H9 (cell line): ENCODE results near the gene VPS72. TPM values are rescaled to one million over a fixed set of nuclear protein-coding genes. Genes with fewer than 3 reads are reported as not detected.

ENCODE experiments used
- DNase-seq: peaks from one replicate; pipeline ENCODE4 v3.0.0-alpha.2; 2017
- H2AFZ ChIP-seq: one replicate; pipeline ENCODE4 v1.6.1; 2013; ENCODE audit warnings: mild to moderate bottlenecking, low read length, control low read depth, moderate library complexity
- H2AK5ac ChIP-seq: 2 replicates; pipeline ENCODE4 v1.6.1; 2013; ENCODE audit warnings: low read length, control low read depth, mixed read lengths; ENCODE audit not compliant: insufficient read length
- H2BK120ac ChIP-seq: one replicate; pipeline ENCODE4 v1.6.1; 2013; ENCODE audit warnings: low read depth, mild to moderate bottlenecking, low read length, control low read depth, inconsistent platforms; ENCODE audit not compliant: poor library complexity, severe bottlenecking
- H2BK12ac ChIP-seq: 2 replicates; pipeline ENCODE4 v1.6.1; 2013; ENCODE audit warnings: low read length, control low read depth, mixed read lengths, low read depth; ENCODE audit not compliant: insufficient read length
- H2BK15ac ChIP-seq: 2 replicates; pipeline ENCODE4 v1.6.1; 2013; ENCODE audit warnings: low read depth, low read length, control low read depth
- H2BK20ac ChIP-seq: one replicate; pipeline ENCODE4 v1.6.1; 2013; ENCODE audit warnings: low read depth, mild to moderate bottlenecking, low read length, control low read depth, inconsistent platforms; ENCODE audit not compliant: poor library complexity, severe bottlenecking
- H2BK5ac ChIP-seq: 2 replicates; pipeline ENCODE4 v1.6.1; 2013; ENCODE audit warnings: low read length, control low read depth, mixed read lengths; ENCODE audit not compliant: insufficient read length
- H3K14ac ChIP-seq: 2 replicates; pipeline ENCODE4 v1.6.1; 2013; ENCODE audit warnings: low read length, control low read depth; ENCODE audit not compliant: insufficient read depth
- H3K18ac ChIP-seq: 2 replicates; pipeline ENCODE4 v1.6.1; 2013; ENCODE audit warnings: low read depth, mild to moderate bottlenecking, mixed read lengths, low read length, control low read depth; ENCODE audit not compliant: insufficient read length
- H3K23ac ChIP-seq: 2 replicates; pipeline ENCODE4 v1.6.1; 2013; ENCODE audit warnings: low read length, control low read depth, mixed read lengths, low read depth; ENCODE audit not compliant: insufficient read length
- H3K23me2 ChIP-seq: 2 replicates; pipeline ENCODE4 v1.6.1; 2013; ENCODE audit warnings: low read depth, mild to moderate bottlenecking, mixed read lengths, low read length, control low read depth; ENCODE audit not compliant: insufficient read length, poor library complexity, severe bottlenecking
- H3K27ac ChIP-seq: 2 replicates; pipeline ENCODE4 v1.5.1; 2013; ENCODE audit warnings: low read length, control low read depth, mixed read lengths, low read depth; ENCODE audit not compliant: insufficient read length
- H3K27me3 ChIP-seq: 2 replicates; pipeline ENCODE4 v1.6.1; 2013; ENCODE audit warnings: low read length, control low read depth, inconsistent platforms; ENCODE audit not compliant: insufficient read depth
- H3K4ac ChIP-seq: 2 replicates; pipeline ENCODE4 v1.6.1; 2013; ENCODE audit warnings: low read depth, mild to moderate bottlenecking, control low read depth, inconsistent platforms, low read length, moderate library complexity
- H3K4me1 ChIP-seq: 2 replicates; pipeline ENCODE4 v1.6.1; 2013; ENCODE audit warnings: low read length, control low read depth, inconsistent platforms; ENCODE audit not compliant: insufficient read depth
- H3K4me2 ChIP-seq: 2 replicates; pipeline ENCODE4 v1.6.1; 2013; ENCODE audit warnings: low read length, control low read depth, mixed read lengths; ENCODE audit not compliant: insufficient read length, insufficient read depth
- H3K56ac ChIP-seq: 2 replicates; pipeline ENCODE4 v1.6.1; 2013; ENCODE audit warnings: low read depth, mild to moderate bottlenecking, mixed read lengths, low read length, control low read depth; ENCODE audit not compliant: insufficient read length
- H3K79me1 ChIP-seq: 2 replicates; pipeline ENCODE4 v1.6.1; 2013; ENCODE audit warnings: low read depth, mild to moderate bottlenecking, moderate library complexity, low read length, control low read depth, inconsistent platforms; ENCODE audit not compliant: insufficient read depth, poor library complexity, severe bottlenecking
- H3K79me2 ChIP-seq: 2 replicates; pipeline ENCODE4 v1.6.1; 2013; ENCODE audit warnings: low read length, control low read depth, inconsistent platforms; ENCODE audit not compliant: insufficient read depth
- H3K9ac ChIP-seq: 2 replicates; pipeline ENCODE4 v1.6.1; 2013; ENCODE audit warnings: low read length, control low read depth, mixed read lengths; ENCODE audit not compliant: insufficient read length; ENCODE audit errors: extremely low read depth
- H3K9me3 ChIP-seq: one replicate; pipeline ENCODE4 v1.6.1; 2013; ENCODE audit warnings: low read depth, low read length, inconsistent platforms; ENCODE audit not compliant: control insufficient read depth
- H3T11ph ChIP-seq: one replicate; pipeline ENCODE4 v1.6.1; 2013; ENCODE audit warnings: mild to moderate bottlenecking, low read length, control low read depth, inconsistent platforms
- H4K20me1 ChIP-seq: one replicate; pipeline ENCODE4 v1.6.1; 2013; ENCODE audit not compliant: control insufficient read depth, insufficient read length, insufficient read depth
- H4K5ac ChIP-seq: 2 replicates; pipeline ENCODE4 v1.6.1; 2013; ENCODE audit warnings: low read depth, mild to moderate bottlenecking, mixed read lengths, low read length, control low read depth; ENCODE audit not compliant: insufficient read length
- H4K8ac ChIP-seq: replicated peaks from 2 replicates; pipeline ENCODE4 v1.6.1; 2013; ENCODE audit warnings: low read length, control low read depth, mixed read lengths, low read depth; ENCODE audit not compliant: insufficient read length
- H4K91ac ChIP-seq: 2 replicates; pipeline ENCODE4 v1.6.1; 2013; ENCODE audit warnings: low read depth, mild to moderate bottlenecking, moderate library complexity, mixed read lengths, low read length, control low read depth; ENCODE audit not compliant: insufficient read length
- H3K27ac Mint-ChIP-seq, 3 experiments: 2 replicates in 2 of 3; 3 replicates in 1 of 3; pipeline ENCODE4 v1.8.0; 2020 to 2021; ENCODE audit warnings: mixed read lengths in 3 of 3, mild to moderate bottlenecking in 1 of 3, moderate library complexity in 1 of 3
- H3K27me3 Mint-ChIP-seq: 2 replicates; pipeline ENCODE4 v1.8.0; 2021; ENCODE audit warnings: low read depth, mild to moderate bottlenecking, moderate library complexity, mixed read lengths
- H3K36me3 Mint-ChIP-seq, 3 experiments: 2 replicates in 2 of 3; 3 replicates in 1 of 3; pipeline ENCODE4 v1.8.0; 2020 to 2021; ENCODE audit warnings: low read depth in 3 of 3, mixed read lengths in 3 of 3; ENCODE audit not compliant: insufficient read depth in 1 of 3
- H3K4me1 Mint-ChIP-seq, 2 experiments: 2 replicates each; pipeline ENCODE4 v1.8.0; 2020; ENCODE audit warnings: mixed read lengths in 2 of 2
- H3K4me3 Mint-ChIP-seq, 2 experiments: 2 replicates in 1 of 2; 3 replicates in 1 of 2; pipeline ENCODE4 v1.8.0; 2020 to 2021; ENCODE audit warnings: mild to moderate bottlenecking in 2 of 2, mixed read lengths in 2 of 2, moderate library complexity in 1 of 2
- H3K9me3 Mint-ChIP-seq, 2 experiments: 2 replicates in 1 of 2; 3 replicates in 1 of 2; pipeline ENCODE4 v1.8.0; 2020; ENCODE audit warnings: mild to moderate bottlenecking in 2 of 2, mixed read lengths in 2 of 2, moderate library complexity in 1 of 2
- CTCF ChIP-seq: fragments of 200-600 bp; sonication (generic); conservative IDR thresholded peaks from 3 replicates; pipeline ENCODE4 v1.8.0; 2021; ENCODE audit warnings: antibody characterized with exemption, mild to moderate bottlenecking
- WGBS: extraction: QIAGEN DNeasy Blood & Tissue Kit; methylation state at CpG from one replicate; pipeline ENCODE4 v1.1.7; 2013; ENCODE audit warnings: missing lambda C conversion rate, low lambda C conversion rate, mixed read lengths; ENCODE audit not compliant: insufficient read length; ENCODE audit errors: extremely low coverage; 5-methylcytosine and 5-hydroxymethylcytosine counted together
- total RNA-seq: library from RNA; stranded (reverse); gene quantifications from 2 replicates; pipeline ENCODE4 v1.2.1, GENCODE V29; 2021

The VPS72 gene
- total RNA-seq, 1 experiment from 2014 or later: 91.4 TPM

DNA sequence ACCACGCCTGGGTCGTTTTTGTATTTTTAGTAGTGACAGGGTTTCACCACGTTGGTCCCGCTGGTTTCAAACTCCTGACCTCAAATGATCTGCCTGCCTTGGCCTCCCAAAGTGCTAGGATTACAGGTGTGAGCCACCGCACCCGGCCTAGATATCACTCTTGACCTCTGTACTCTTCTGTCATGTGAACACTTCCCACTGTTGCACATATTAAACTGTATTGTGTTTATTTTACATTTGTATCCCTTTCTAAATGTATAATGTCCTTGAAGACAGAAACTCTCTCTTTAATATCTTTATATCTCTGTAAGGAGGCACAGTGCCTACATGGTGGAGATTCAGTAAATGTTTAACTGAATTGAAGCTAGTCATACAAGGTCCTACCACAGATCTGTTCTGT lies 45.2 kb upstream of the VPS72 start:
- no peaks in the 10 kb centered on the region for H3K9me3 ChIP-seq
- Mint-ChIP-seq H3K4me1 (no peaks in the 10 kb centered on the region), H3K4me3 (no peak overlapping the region), H3K36me3 (peaks cover 65 to 96% (median 93%) of the 10 kb centered on the region in 3 experiments; a peak in 6 of 7 replicates), H3K27ac (0 out of 7 replicates have a peak overlapping the region, but pooled peaks of 1 of the 3 experiments have one; percentile 17), H3K9me3 (no peaks in the 10 kb centered on the region), H3K27me3 (no peaks in the 10 kb centered on the region)
- H2AFZ ChIP-seq: no peak overlapping the region
- H3K14ac ChIP-seq: no peak overlapping the region
- no peak overlapping the region for H3T11ph ChIP-seq
- no peak overlapping the region for H3K27ac ChIP-seq
- no peaks in the 10 kb centered on the region for H4K20me1 ChIP-seq
- H4K8ac ChIP-seq: no peak overlapping the region
- H4K91ac ChIP-seq: no peak overlapping the region
- no peak for TF ChIP-seq CTCF
- no CpG with 5 or more reads among the region's 6 CpGs for WGBS
- H3K56ac ChIP-seq: no peak overlapping the region
- H3K9ac ChIP-seq: no peak overlapping the region
- H2BK120ac ChIP-seq: no peak overlapping the region
- H3K4me2 ChIP-seq: no peak overlapping the region
- H2BK15ac ChIP-seq: no peak overlapping the region
- H3K27me3 ChIP-seq: no peaks in the 10 kb centered on the region
- no peaks in the 10 kb centered on the region for H3K79me2 ChIP-seq
- no peaks in the 10 kb centered on the region for H3K4me1 ChIP-seq
- no peak overlapping the region for H4K5ac ChIP-seq
- H3K79me1 ChIP-seq: no peaks in the 10 kb centered on the region
- H2BK20ac ChIP-seq: no peak overlapping the region
- H3K23ac ChIP-seq: no peak overlapping the region
- H3K23me2 ChIP-seq: no peaks in the 10 kb centered on the region
- DNase-seq: no peak
- H2BK5ac ChIP-seq: no peak overlapping the region
- no peak overlapping the region for H2AK5ac ChIP-seq
- H3K18ac ChIP-seq: no peak overlapping the region
- no peak overlapping the region for H2BK12ac ChIP-seq
- H3K4ac ChIP-seq: no peak overlapping the region
